ENCODE measurements around the gene KCTD10. TPM values are rescaled to one million over a fixed set of nuclear protein-coding genes. Genes with fewer than 3 reads are reported as not detected.
A peak's percentile ranks its signal among the peaks of the same experiment; 100 is the strongest.

KCTD10 gene
- total and polyA plus RNA-seq, 10 of the 15 experiments (the other 5 are each of a cell fraction or from before 2014, with no cell fraction given): 5.6 to 52.0 (median 34.2) TPM

- TF ChIP-seq, protein P1, sequence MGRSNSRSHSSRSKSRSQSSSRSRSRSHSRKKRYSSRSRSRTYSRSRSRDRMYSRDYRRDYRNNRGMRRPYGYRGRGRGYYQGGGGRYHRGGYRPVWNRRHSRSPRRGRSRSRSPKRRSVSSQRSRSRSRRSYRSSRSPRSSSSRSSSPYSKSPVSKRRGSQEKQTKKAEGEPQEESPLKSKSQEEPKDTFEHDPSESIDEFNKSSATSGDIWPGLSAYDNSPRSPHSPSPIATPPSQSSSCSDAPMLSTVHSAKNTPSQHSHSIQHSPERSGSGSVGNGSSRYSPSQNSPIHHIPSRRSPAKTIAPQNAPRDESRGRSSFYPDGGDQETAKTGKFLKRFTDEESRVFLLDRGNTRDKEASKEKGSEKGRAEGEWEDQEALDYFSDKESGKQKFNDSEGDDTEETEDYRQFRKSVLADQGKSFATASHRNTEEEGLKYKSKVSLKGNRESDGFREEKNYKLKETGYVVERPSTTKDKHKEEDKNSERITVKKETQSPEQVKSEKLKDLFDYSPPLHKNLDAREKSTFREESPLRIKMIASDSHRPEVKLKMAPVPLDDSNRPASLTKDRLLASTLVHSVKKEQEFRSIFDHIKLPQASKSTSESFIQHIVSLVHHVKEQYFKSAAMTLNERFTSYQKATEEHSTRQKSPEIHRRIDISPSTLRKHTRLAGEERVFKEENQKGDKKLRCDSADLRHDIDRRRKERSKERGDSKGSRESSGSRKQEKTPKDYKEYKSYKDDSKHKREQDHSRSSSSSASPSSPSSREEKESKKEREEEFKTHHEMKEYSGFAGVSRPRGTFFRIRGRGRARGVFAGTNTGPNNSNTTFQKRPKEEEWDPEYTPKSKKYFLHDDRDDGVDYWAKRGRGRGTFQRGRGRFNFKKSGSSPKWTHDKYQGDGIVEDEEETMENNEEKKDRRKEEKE (IDR thresholded peaks at IDR 0.05): no peak
- TF ChIP-seq, protein P2, sequence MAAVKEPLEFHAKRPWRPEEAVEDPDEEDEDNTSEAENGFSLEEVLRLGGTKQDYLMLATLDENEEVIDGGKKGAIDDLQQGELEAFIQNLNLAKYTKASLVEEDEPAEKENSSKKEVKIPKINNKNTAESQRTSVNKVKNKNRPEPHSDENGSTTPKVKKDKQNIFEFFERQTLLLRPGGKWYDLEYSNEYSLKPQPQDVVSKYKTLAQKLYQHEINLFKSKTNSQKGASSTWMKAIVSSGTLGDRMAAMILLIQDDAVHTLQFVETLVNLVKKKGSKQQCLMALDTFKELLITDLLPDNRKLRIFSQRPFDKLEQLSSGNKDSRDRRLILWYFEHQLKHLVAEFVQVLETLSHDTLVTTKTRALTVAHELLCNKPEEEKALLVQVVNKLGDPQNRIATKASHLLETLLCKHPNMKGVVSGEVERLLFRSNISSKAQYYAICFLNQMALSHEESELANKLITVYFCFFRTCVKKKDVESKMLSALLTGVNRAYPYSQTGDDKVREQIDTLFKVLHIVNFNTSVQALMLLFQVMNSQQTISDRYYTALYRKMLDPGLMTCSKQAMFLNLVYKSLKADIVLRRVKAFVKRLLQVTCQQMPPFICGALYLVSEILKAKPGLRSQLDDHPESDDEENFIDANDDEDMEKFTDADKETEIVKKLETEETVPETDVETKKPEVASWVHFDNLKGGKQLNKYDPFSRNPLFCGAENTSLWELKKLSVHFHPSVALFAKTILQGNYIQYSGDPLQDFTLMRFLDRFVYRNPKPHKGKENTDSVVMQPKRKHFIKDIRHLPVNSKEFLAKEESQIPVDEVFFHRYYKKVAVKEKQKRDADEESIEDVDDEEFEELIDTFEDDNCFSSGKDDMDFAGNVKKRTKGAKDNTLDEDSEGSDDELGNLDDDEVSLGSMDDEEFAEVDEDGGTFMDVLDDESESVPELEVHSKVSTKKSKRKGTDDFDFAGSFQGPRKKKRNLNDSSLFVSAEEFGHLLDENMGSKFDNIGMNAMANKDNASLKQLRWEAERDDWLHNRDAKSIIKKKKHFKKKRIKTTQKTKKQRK (IDR thresholded peaks at IDR 0.05; ENCODE audit: low read depth, low read length): no peak
- TF ChIP-seq KLF5 (IDR thresholded peaks at IDR 0.05; ENCODE audit: partially characterized antibody): peak; percentile 89
- TF ChIP-seq CUX1 (IDR thresholded peaks at IDR 0.05; ENCODE audit: insufficient replicate concordance, low read depth, low read length): no peak
- no peak for TF ChIP-seq SUZ12 (IDR thresholded peaks at IDR 0.05; ENCODE audit: unreplicated experiment)
- TF ChIP-seq MLLT1 (IDR thresholded peaks at IDR 0.05): peak; percentile 89
- 0 out of 2 replicates have a peak, but pooled peaks have one; percentile 48 for TF ChIP-seq TCF3 (IDR thresholded peaks at IDR 0.05; ENCODE audit: borderline replicate concordance, insufficient read depth, low read depth, low read length)
- no peak for TF ChIP-seq ZNF217 (IDR thresholded peaks at IDR 0.05)
- peak; percentile 31 for TF ChIP-seq RELA (IDR thresholded peaks at IDR 0.05; ENCODE audit: borderline replicate concordance, partially characterized antibody)
- TF ChIP-seq LARP7 (IDR thresholded peaks at IDR 0.05): peak; percentile 86; the same call in 1 of the 2 replicates
- peak; percentile 56 for TF ChIP-seq NR2F1 (conservative IDR thresholded peaks at IDR 0.05)
- no peak for TF ChIP-seq CBX5 (IDR thresholded peaks at IDR 0.05; ENCODE audit: low read depth)
- TF ChIP-seq WRNIP1 (IDR thresholded peaks at IDR 0.05; ENCODE audit: borderline replicate concordance, low read depth, low read length): peak; percentile 91; the same call in 1 of the 2 replicates
- no peak for TF ChIP-seq HDAC6 (IDR thresholded peaks at IDR 0.05; ENCODE audit: unreplicated experiment)
- no peak for TF ChIP-seq CREB1 (IDR thresholded peaks at IDR 0.05; ENCODE audit: low read depth)
These were observed at the start of gene KCTD10, which contains the start of gene UBE3B (continued) for GRCh38 chr12:109477185-109477962.
